HG03378 (cell line): ENCODE data around the gene ATF7IP.

Experiments
- ATAC-seq: cut with Tn5 transposase; IDR thresholded peaks from one replicate; pipeline ENCODE4 v1.9.1; 2021; ENCODE audit warnings: mild to moderate bottlenecking, moderate library complexity; ENCODE audit not compliant: unreplicated experiment

ATF7IP gene

DNA sequence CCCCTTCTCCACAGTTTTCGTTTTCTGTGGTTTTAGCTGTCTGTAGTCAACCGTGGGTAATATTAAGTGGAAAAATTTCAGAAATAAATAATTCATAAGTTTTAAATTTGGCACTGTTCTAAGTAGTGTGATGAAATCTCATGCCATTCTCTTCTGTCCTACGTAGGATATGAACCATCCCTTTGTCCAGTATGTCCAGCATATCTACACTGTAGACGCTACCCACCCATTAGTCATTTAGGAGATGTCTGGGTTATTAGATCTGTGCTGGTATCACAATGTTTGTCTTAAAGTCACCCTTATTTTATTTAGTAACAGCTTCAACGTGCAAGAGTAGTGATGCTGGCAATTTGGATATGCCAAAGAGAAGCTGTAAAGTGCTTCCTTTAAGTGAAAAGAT lies 44.7 kb downstream of the ATF7IP start:
- no peak for ATAC-seq

DNA sequence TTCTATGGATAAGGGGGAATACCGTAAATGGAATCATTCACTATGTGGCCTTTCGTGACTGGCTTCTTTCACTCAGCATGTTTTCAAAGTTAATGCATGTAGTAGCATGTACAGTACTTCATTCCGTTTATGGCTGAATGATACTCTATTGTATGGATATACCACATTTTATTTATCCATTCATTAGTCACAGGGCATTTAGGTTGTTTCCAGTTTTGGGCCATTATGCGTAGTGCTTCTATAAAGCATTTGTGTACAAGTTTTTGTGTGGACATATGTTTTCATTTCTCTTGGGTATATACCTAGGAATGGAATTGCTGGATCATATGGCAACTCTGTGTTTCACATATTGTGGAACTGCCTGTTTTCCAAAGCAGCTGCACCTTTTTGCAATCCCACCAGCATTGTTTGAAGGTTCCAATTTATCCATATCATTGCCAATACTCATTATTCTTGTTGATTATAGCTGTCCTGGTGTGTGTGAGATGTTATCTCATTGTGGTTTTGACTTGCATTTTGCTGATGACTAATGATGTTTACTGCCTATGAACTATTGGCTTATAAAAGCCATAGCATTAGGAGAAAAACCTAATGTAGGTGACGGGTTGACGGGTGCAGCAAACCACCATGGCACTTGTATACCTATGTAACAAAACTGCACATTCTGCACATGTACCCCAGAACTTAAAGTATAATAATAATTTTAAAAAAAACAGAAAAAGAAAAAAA lies 45.5 kb downstream of the ATF7IP start:
- ATAC-seq: no peak

DNA sequence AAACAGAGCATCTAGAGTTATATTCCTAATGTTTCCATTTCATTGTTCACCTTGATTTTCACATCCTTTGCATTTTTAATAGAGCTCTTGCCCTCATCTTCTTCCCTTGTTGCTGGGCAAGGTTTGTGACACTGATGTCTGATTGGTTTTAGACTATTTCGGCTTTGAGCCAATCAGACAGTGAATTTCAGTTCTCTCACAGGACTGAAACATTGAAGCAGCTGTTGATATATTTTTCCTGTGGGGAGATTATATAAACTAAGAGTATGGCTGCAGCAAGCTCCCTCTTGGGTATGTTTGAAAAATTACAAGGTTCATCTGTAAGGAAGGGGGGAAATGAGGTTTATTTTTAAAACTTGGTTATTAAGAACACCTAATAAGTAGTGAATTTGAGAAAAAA lies 51.2 kb downstream of the ATF7IP start:
- no peak for ATAC-seq

DNA sequence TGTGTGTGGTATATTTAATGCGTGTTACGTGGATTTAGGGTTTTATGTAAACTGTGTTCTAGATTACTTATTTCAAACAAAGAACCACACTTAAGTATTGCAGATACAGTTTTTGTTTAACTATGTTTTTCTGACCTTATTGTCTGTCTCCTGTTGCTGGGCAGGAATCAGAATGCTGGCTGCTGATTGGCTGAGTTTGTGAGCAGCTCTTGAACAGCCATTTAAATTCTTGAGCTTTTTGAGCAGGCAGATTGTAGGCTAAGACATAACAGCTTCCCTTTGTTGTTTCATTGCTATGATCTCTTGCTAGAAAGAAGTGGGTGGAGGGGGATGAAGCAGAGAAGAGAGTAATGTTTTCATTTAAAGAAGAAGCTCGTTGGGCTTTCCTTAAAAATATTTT lies 52.2 kb downstream of the ATF7IP start:
- ATAC-seq: no peak

DNA sequence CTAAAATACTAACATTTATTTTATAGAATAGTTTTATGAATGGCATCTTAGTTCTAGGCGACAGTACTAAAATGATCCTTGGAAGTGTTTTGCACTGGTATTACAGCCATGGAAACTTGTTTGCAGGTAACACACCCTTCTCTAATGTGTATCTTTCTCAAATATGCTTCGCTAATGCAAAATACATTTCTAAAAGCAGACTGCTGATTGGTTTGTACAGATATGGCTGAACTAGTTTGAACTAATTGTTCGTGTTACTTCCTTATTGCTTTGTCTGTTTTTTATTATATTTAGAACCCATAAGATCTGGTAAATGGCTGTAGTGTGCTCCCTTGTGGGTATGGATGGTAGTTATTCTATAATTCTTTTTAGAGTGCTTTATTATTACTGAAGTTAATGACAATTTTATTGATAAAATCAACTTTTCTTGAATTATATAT lies 53.0 kb downstream of the ATF7IP start:
- ATAC-seq: no peak

DNA sequence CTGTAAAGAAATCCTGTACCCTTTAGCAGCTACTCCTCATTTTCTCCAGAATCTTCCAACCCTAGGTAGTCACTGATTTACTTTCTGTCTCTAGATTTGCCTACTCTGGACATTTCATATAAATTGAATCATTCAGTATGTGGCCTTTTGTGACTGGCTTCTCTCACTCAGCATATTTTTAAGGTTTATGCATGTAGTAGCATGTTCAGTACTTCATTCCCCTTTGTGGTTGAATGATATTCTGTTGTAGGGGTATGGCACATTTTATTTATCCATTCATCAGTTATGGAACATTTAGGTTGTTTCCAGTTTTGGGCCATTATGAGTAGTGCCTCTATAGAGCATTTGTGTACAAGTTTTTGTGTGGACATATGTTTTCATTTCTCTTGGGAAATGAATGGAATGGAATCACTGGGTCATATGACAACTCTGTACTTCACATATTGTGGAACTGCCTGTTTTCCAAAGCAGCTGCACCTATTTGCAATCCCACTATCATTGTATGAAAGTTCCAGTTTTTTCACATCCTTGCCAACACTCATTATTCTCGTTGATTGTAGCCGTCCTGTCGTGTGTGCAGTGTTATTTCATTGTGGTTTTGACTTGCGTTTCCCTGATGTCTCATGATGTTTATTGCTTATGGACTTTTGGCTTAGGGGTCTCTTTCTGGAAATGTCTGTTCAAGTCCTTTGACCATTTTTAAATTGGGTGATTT lies 57.2 kb downstream of the ATF7IP start:
- ATAC-seq: no peak

DNA sequence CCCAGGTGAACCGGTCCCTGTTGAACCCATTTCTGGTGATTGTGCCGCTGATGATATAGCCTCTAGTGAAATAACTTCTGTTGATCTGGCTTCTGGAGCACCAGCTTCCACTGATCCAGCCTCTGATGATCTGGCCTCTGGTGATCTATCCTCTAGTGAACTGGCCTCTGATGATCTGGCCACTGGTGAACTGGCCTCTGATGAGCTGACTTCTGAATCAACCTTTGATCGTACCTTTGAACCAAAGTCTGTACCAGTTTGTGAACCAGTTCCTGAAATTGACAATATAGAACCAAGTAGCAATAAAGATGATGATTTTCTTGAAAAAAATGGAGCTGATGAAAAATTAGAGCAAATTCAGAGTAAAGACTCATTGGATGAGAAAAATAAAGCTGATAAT lies 59.1 kb downstream of the ATF7IP start:
- ATAC-seq: no peak

DNA sequence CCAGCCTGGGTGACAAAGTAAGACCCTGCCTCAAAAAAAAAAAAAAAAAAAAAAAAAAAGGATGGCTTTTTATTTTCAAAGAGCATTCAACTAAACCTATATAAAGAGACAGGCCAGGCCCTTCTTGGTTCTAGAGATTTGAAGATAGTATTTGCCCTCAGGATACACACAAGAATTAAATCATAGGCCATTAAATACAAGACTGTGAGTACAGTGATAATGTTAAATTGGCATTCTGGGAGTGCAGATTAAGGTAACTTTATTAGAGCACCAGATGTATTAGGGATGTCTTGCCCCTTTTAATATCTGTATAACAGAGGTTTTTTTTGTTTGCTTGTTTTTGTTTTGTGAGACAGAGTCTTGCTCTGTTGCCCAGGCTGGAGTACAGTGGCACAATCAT lies 61.3 kb downstream of the ATF7IP start:
- ATAC-seq: no peak

DNA sequence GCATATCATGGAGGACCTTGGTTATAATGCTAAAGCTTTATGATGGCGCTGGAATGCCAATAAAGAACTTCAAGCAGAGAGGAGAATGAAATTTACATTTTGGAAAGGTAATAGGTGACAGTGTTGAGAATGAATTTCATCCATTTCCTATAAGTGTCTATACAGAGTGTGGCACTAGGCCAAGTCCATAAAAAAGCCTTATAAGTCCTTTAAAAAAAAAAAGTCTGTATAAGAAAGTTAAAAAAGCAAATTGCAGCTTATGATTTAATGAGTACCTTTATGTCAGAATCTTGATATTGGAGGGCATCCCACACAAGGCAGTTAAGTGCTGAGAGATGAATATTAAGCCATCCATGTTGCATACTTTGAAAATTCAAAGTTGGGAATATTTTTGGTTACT lies 62.4 kb downstream of the ATF7IP start:
- no peak for ATAC-seq

DNA sequence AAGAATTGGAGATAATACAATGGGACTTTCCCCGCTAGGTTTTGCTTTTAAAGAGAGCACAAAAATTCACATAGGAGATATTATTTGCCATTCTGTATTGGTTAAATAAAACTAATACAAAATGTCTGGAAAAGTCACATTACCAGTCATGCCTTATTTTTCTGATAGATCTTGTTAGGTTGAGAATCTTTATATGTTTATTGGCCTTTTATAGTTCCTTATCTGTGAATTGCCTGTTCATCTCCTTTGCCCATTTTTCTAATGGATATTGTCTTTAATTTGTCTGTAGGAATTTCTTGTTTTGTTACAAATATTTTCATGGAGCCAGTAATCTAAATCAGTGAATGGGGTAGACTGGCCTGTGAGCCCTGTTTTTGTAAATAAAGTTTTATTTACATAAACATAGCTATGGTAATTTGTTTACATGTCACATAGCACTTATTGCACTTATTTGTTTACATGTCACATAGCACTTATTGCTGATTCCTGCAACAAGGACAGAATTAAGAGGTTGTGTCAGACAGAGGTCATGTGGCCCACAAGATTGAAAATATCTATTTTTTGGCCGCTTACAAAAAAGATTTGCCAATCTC lies 65.0 kb downstream of the ATF7IP start:
- ATAC-seq: no peak

DNA sequence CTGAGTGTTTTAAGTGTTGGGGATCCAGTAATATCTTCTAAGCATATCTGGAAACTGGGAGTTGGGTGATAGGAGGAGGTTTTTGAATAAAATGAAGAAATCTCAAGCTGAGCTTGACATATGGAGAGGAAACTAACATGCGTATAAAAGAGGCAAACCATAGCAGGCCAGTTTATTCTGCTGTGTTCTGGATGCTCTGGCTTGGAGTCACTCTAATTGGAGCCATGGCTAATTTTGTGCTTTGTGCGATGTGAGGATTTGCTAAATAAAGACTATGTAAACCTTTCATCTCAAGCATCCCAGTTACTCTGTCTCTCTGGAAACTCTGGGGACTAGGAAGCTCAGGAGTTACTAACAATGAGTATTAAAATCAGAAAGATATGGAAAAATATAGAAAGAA lies 66.5 kb downstream of the ATF7IP start:
- no peak for ATAC-seq

DNA sequence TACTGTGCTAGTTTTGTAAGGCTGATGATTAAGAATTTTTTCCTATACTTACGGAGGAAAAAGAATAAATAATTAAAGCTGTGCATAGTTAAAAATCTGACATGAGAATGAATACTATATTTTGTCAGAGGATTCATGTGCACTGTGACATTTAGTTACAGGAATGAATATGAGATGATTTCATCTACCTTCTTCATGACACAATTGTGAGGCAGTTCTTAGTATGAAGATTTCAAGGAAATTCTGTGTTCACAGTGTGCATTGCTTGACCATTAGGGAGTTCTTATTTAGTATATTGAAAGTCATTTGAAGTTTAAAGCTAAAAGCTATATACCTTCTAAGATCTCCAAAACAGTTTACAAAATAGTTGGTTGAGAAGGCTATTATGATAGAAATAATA lies 70.1 kb downstream of the ATF7IP start:
- ATAC-seq: no peak

DNA sequence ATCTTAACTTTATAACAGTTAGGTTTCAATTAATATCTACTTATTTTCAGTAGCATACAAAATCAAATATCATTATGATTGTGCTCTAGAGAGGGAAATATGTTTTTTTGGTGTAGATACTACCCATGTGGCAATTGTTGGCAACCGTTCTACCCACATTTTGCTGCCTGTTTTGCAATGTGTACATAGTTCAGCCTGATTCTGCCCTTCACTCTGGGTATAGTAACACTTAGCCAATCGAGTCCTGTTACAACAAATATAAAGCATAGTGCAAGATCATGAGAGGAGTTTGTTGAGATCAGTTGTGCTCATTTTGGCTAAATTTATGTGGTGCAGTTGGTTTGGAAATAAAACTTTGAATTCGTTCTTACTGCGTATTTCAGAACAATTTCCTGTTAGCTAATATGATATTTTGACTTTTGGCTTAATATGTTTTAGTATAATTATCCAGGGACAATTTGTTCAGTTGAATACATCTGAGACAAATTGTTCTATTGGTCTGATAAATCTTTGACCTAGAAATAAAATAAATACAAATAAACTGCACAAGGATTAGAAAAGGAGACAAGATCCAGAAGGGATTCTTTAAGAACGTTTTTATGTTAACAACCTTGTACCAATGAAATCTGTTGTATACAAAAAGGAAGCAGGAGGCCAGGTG lies 76.9 kb downstream of the ATF7IP start:
- no peak for ATAC-seq

DNA sequence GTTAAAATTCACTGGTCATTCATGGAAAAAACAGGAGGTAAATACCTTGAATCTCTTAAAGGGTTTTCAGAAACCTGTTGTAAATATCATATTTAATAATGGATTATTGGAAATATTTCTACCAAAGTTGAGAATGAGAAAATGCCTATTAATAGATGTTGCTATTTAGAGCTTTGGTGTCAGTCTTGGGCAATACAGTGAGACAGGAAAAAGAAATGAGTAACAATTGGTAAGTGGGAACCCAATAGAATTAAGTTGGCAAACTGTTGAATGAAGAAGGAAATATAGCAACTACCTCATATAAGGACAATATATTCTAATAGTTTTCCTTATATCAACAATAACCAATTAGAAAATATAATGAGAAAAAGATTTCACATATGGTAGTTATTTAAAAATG lies 78.0 kb downstream of the ATF7IP start:
- ATAC-seq: no peak

DNA sequence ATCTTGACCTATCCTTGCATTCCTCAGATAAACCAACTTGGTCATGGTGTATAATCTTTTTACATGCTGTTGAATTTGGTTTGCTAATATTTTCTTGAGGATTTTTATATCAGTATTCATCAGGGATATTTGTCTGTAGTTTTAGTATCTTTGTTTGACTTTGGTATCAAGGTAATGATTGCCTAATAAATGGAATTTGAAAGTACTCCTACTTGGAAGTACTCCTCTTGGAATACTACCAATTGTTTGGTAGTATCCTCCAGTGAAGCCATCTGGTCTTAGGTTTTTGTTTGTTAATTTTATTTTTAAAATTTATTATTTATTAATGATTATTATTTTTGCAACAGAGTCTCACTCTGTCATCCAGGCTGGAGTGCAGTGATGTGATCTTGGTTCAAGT lies 85.0 kb downstream of the ATF7IP start:
- ATAC-seq: no peak

DNA sequence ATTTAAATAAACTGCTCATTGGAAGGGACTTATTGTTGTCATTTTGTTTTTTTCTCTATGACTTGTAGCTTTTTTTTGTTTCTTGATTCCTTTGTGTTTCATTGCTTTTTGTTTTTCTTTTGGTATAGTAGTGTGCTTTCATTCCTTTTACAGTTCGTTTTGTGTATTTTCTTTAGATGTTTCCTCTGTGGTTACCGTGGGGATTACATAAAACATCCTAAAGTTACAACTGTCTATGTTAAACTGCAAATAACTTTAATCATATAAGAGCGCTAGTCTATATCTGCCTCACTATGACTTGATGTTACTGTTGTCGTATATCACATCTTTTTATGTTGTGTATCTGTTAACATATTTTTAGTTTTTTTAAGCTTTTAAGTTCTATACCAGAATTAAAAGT lies 86.9 kb downstream of the ATF7IP start:
- ATAC-seq: no peak

DNA sequence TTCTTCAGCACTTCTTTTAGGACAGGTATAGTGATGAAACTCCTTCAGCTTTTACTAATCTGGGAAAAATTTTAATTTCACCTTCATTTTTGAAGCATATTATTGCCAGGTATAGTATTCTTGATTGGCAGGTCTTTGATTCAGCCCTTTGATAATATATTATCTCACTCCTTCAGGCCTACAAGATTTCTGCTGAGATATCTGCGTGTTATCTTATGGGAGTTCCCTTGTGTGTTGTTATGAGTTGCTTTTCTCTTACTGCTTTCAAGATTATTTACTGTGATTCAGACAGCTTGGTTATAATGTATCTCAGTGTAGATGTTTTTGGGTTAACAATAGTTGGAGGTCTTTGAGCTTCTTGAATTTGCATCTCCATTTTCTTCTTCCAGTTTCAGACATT lies 87.4 kb downstream of the ATF7IP start:
- no peak for ATAC-seq

DNA sequence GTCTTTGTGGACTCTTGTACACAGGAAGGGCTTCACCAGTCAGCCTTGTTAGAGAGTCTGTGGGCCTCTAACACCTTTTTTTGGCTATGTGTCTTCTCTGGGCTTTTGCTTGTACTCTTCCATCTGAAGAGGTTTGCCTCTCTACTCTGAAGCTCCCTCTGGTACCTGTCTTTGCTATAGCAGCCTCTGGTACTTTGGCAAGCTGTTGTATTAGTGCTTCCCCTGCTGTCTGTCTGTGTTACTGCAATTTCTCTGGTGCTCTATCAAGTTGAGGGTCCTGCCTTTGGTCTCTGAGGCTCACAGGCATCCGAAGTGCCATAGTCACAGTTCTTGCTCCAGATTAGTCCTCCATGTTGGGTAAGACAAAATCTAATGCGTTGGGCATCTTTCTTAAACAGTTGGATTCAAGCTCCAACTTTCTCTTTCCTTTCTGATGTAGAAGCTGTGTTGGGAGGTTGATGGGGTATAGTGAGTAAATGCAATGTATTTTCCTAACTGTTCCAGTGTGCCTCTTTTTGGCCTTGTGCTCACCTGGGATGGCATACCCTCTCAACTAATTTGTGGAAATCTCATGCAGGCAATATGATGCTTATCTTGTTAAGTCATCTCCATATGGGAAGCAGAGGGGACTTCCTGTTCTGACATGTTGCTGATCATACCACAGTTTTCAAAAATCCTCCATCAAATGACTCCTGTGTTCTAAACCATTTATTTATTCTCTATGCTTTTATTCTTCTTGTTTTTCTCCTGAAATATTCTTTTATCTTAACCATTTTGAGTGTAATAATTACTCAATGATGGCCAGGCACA lies 88.8 kb downstream of the ATF7IP start:
- no peak for ATAC-seq

DNA sequence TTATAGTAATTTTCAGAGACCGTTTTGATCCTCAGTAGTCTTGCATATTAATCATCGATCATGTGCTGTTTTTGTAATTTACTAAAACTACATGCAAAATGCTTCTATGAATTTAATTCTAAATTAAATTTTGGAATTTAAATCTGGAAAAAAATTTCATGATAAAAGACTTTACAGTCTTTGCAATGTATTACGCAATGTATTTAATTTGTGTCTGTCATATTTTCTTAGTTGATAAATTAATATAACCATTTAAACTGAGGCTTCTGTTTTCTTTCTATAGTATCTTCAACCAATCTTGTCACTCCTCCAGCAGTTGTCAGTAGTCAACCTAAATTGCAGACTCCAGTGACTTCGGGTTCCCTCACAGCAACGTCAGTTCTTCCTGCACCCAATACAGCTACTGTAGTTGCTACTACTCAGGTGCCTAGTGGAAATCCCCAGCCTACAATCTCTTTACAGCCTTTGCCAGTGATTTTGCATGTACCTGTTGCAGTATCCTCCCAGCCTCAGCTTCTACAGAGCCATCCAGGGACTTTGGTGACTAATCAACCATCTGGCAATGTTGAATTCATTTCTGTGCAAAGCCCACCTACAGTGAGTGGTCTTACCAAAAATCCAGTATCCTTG lies 94.8 kb downstream of the ATF7IP start:
- no peak for ATAC-seq

DNA sequence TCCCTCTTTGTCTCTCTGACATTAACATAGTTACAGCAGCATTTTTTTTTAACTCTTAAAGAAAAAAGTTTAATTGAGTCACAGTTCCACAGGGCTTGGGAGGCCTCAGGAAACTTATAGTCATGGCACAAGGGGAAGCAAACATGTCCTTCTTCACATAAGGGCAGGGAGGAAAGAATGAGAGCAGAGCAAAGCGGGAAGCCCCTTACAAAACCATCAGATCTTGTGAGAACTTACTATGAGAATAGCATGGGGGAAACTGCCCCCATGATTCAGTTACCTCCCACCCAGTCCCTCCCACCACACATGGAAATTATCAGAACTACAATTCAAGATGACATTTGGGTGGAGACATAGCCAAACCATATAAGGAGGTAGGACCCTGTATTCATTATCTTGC lies 106.0 kb downstream of the ATF7IP start:
- no peak for ATAC-seq
